Measurements from ENCODE around the gene KRT83. TPM values are rescaled to one million over a fixed set of nuclear protein-coding genes. Genes with fewer than 3 reads are reported as not detected.

The KRT83 gene
- total RNA-seq, 4 donors from 2014 or later = not detected

- DNase-seq (ENCODE audit: low spot score in 2 of 2) = no peak
- WGBS, 2 donors = 75 to 78% methylated on average over 26 to 42 of the region's 42 CpGs
- H3K9me3 ChIP-seq = no peaks in the 10 kb centered on the region
- peaks cover 0 to 19% (median 7%) of the 10 kb centered on the region in 4 donors for H3K4me1 ChIP-seq
- H3K36me3 ChIP-seq = no peaks in the 10 kb centered on the region
- H3K4me3 ChIP-seq = no peak within 1 kb of the TSS
- TF ChIP-seq, protein P1, sequence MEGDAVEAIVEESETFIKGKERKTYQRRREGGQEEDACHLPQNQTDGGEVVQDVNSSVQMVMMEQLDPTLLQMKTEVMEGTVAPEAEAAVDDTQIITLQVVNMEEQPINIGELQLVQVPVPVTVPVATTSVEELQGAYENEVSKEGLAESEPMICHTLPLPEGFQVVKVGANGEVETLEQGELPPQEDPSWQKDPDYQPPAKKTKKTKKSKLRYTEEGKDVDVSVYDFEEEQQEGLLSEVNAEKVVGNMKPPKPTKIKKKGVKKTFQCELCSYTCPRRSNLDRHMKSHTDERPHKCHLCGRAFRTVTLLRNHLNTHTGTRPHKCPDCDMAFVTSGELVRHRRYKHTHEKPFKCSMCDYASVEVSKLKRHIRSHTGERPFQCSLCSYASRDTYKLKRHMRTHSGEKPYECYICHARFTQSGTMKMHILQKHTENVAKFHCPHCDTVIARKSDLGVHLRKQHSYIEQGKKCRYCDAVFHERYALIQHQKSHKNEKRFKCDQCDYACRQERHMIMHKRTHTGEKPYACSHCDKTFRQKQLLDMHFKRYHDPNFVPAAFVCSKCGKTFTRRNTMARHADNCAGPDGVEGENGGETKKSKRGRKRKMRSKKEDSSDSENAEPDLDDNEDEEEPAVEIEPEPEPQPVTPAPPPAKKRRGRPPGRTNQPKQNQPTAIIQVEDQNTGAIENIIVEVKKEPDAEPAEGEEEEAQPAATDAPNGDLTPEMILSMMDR (IDR thresholded peaks at IDR 0.05) = no peak
- TF ChIP-seq POLR2A (IDR thresholded peaks at IDR 0.05) (no peak), EP300 (IDR thresholded peaks at IDR 0.05) (no peak)
- H3K27ac ChIP-seq = no peak within 1 kb of the TSS
- peaks cover 0 to 3% of the 10 kb centered on the region in 2 donors for H3K27me3 ChIP-seq
Measured at GRCh38 chr12:52366738-52367485, 45.7 kb upstream of the KRT83 start, which contains the start of gene KRT85. Gene KRT85, minus strand, starts transcription at chr12:52367481. Its CDS starts 76 bp downstream, at chr12:52367405.

GRCh38 chr12:52364901-52365489, 43.8 kb upstream of the KRT83 start:
- 82 to 83% methylated on average over 14 of the region's 14 CpGs for WGBS, 2 donors
- TF ChIP-seq EP300 (IDR thresholded peaks at IDR 0.05) (no peak), POLR2A (IDR thresholded peaks at IDR 0.05) (no peak)
- TF ChIP-seq, protein P1 (IDR thresholded peaks at IDR 0.05) = no peak
- Histone ChIP-seq H3K27ac (no peak overlapping the region), H3K4me3 (no peak overlapping the region), H3K36me3 (no peaks in the 10 kb centered on the region), H3K9me3 (no peaks in the 10 kb centered on the region), H3K27me3 (peaks cover 0 to 3% of the 10 kb centered on the region in 2 donors), H3K4me1 (no peaks in the 10 kb centered on the region)
- no peak for DNase-seq (ENCODE audit: low spot score in 2 of 2)

- TF ChIP-seq, protein P1 (IDR thresholded peaks at IDR 0.05) = no peak
- no peak for TF ChIP-seq EP300 (IDR thresholded peaks at IDR 0.05)
- no peak for TF ChIP-seq POLR2A (IDR thresholded peaks at IDR 0.05)
- no peak for DNase-seq (ENCODE audit: low spot score in 2 of 2)
- H3K4me1 ChIP-seq = no peaks in the 10 kb centered on the region
- peaks cover 0 to 3% of the 10 kb centered on the region in 2 donors for H3K27me3 ChIP-seq
- H3K36me3 ChIP-seq = no peaks in the 10 kb centered on the region
- no peaks in the 10 kb centered on the region for H3K9me3 ChIP-seq
- no peak overlapping the region for H3K27ac ChIP-seq
- H3K4me3 ChIP-seq = no peak overlapping the region
- 70 to 83% methylated on average over 7 of the region's 7 CpGs for WGBS, 2 donors
Measured at GRCh38 chr12:52364061-52364460, 42.9 kb upstream of the KRT83 start.

DNA sequence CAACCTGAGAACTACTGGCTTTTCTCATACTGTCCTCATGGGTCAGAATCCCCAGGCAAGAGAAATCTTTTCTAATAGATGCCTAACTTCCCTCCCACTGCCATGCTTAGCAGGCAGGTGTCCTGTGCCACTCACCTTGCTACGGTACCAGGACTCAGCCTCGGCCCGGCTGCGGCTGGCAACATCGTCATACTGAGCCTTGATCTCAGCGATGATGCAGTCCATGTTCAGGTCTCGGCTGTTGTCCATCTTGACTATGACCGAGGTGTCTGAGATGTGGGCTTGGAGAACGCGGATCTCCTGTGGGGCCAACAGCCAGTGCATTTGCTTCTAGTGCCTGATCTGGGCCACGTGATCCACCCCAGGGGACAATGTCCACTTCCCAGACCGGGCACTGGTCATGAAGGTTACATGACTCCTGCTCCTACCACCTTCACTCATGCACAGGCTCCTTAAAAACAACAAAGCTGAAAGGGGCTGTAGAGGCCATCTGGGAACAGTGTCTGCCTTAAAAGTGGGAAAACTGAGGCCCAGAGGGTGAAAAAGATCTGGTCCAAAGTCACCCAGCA, 42.0 kb upstream of the KRT83 start:
- 92 to 95% methylated on average over 12 of the region's 12 CpGs for WGBS, 2 donors
- TF ChIP-seq, protein P1 (IDR thresholded peaks at IDR 0.05) = no peak
- no peak for TF ChIP-seq POLR2A (IDR thresholded peaks at IDR 0.05)
- TF ChIP-seq EP300 (IDR thresholded peaks at IDR 0.05) = no peak
- peaks cover 0 to 2% of the 10 kb centered on the region in 2 donors for H3K27me3 ChIP-seq

More for the DNA sequence above, 42.0 kb upstream of the KRT83 start:
- no peak for DNase-seq (ENCODE audit: low spot score in 2 of 2)
- Histone ChIP-seq H3K27ac (no peak overlapping the region), H3K9me3 (no peaks in the 10 kb centered on the region), H3K4me1 (no peaks in the 10 kb centered on the region), H3K36me3 (no peaks in the 10 kb centered on the region), H3K4me3 (no peak overlapping the region)

Measured in tibial nerve (tissue), 4 donors.